Ovary (tissue), 9 donors: ENCODE results near the gene TGFB2. TPM values are rescaled to one million over a fixed set of nuclear protein-coding genes. Genes with fewer than 3 reads are reported as not detected.

Source experiments
- DNase-seq, 5 donors: peaks; one replicate each; pipeline ENCODE4 v3.0.0-alpha.2; 2019 to 2020
- H3K27ac ChIP-seq, 2 donors: fragments of 200-600 bp; one replicate each; pipeline versions ENCODE4 v1.5.1 to v1.8.0; 2019 to 2022
- H3K27me3 ChIP-seq: fragments of 200-600 bp; one replicate; pipeline ENCODE4 v1.8.0; 2022
- H3K36me3 ChIP-seq: fragments of 200-600 bp; sonication (generic); one replicate; pipeline ENCODE4 v1.5.1; 2019
- H3K4me1 ChIP-seq: one replicate; pipeline ENCODE4 v1.8.1; 2013; ENCODE audit warnings: mild to moderate bottlenecking, moderate library complexity; ENCODE audit not compliant: insufficient read depth
- H3K4me3 ChIP-seq: fragments of 200-600 bp; sonication (generic); one replicate; pipeline ENCODE4 v1.5.1; 2017
- H3K9me3 ChIP-seq, 2 donors: fragments of 200-600 bp in 1 of 2; sonication (generic) in 1 of 2; one replicate each; pipeline versions ENCODE4 v1.5.1 to v1.8.1; 2013 to 2019; ENCODE audit warnings: mild to moderate bottlenecking in 1 of 2, moderate library complexity in 1 of 2
- CTCF ChIP-seq, 3 donors: fragments of 450-650 bp in 2 of 3; fragments of 200-600 bp in 1 of 3; IDR thresholded peaks; one replicate each; pipeline versions ENCODE4 v1.5.1 to v1.8.0; 2016 to 2022; ENCODE audit warnings: antibody characterized with exemption in 3 of 3, mild to moderate bottlenecking in 1 of 3
- EP300 ChIP-seq: sonication (generic); formaldehyde crosslinking; IDR thresholded peaks from one replicate; pipeline ENCODE4 v1.6.1; 2017; ENCODE audit warnings: antibody characterized with exemption
- POLR2A ChIP-seq: fragments of 450-650 bp; IDR thresholded peaks from one replicate; pipeline ENCODE4 v1.6.1; 2017; ENCODE audit warnings: antibody characterized with exemption, mild to moderate bottlenecking, moderate library complexity
- WGBS, 3 donors: extraction: QIAGEN DNeasy Blood & Tissue Kit in 1 of 3; methylation state at CpG; one replicate each; pipeline versions ENCODE4 v1.1.5 to v1.1.7; 2013 to 2017; 5-methylcytosine and 5-hydroxymethylcytosine counted together
- intact Hi-C, 4 donors: fragments of 100-400 bp; cut with DNase I; formaldehyde crosslinking; loops; one replicate each; pipeline versions ENCODE4 v1.11.0 to v1.15.1; 2022 to 2023
- polyA plus RNA-seq, 2 donors: library from polyadenylated mRNA; stranded (reverse); fragments of 200-250 nt in 1 of 2; fragments of 350-450 nt in 1 of 2; fragmentation: Illumina TruSeq in 1 of 2; extraction: RNeasy Lipid Tissue Mini Kit (QIAGEN cat#74804) in 1 of 2; gene quantifications; one replicate each; pipeline ENCODE4 v1.2.3, GENCODE V29; 2013 to 2014
- total RNA-seq, 7 donors: library from RNA; depleted of rRNA in 2 of 7; stranded (reverse); fragments of >200 nt in 2 of 7; fragmentation: NEBNext Ultra II Directional in 3 of 7; extraction: Animal tissue kit (Norgen Biotek cat#: 25700) in 3 of 7; gene quantifications; one replicate each; pipeline versions ENCODE4 v1.1.0 to v1.2.4, GENCODE V29; 2016 to 2023
- donor health status: DM: no; HTN: no; CAD: no; lungs with moderate emphysema.
- donor health status: DM: no; HTN: no; CAD: no.
- donor health status: Bipolar disorder and iron deficiency.
- donor health status: DM: yes; HTN: yes; CAD: no.
- donor health status: DM: no; HTN: no; CAD: no.
- donor health status: DM: yes; HTN: yes; CAD: no.

Gene TGFB2
- total and polyA plus RNA-seq, 9 donors, result 3.8 to 29.4 (median 9.3) TPM

DNA sequence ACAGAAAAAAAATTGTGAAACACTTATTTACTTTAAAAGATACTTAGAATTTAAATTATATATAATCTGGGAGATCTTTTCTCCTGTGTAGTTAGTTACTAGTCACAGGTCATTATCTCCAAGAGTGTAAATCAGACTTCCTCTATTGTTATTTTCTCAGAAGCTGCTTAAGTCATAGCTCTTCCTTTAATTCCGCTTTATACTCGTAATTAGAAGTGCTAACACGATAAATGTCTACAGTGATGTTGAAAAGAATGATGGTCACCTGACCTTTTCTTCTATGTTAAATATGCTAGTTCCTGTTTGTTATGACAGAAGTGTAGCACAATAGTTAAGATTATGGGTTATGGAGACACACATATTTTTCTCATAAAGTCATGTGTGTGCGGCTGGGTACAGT, 123.6 kb downstream of the TGFB2 start:
- Histone ChIP-seq H3K4me3 (no peak overlapping the region), H3K27me3 (no peaks in the 10 kb centered on the region), H3K36me3 (no peaks in the 10 kb centered on the region), H3K9me3 (no peaks in the 10 kb centered on the region), H3K4me1 (no peaks in the 10 kb centered on the region), H3K27ac (no peak overlapping the region)
- TF ChIP-seq POLR2A, result no peak
- no peak for TF ChIP-seq EP300
- TF ChIP-seq CTCF (IDR thresholded peaks at IDR 0.05), result no peak
- intact Hi-C loops, result no loop called here
- DNase-seq, result no peak
- WGBS, 3 donors, result 92 to 96% (median 92%) methylated on average over 4 of the region's 4 CpGs

DNA sequence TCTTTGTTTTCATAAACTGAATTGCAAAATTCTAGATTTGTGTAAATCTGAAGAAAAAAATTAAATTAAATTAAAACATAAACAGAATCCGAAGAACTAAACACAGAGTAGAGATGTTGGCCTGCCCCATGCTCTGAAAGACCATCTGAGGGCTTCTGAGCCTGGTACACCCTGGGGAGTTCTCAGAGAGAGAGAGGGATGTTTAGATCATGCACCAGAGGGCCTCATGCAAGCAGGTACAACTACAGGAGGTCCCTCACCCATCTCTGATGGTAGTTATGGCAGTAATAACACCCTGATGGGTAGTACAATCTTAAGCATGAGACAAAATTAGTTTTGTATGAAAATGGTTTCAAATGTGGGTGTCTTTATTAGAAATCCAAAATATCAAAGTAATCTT, 127.7 kb downstream of the TGFB2 start:
- no peak for DNase-seq
- Histone ChIP-seq H3K4me3 (no peak overlapping the region), H3K9me3 (no peaks in the 10 kb centered on the region), H3K36me3 (no peaks in the 10 kb centered on the region), H3K27me3 (no peaks in the 10 kb centered on the region), H3K27ac (no peak overlapping the region), H3K4me1 (no peaks in the 10 kb centered on the region)
- no peak for TF ChIP-seq POLR2A
- no peak for TF ChIP-seq CTCF (IDR thresholded peaks at IDR 0.05)
- TF ChIP-seq EP300, result no peak
- WGBS, 3 donors, result 71 to 85% (median 84%) methylated on average over 1 of the region's 1 CpG
- intact Hi-C loops, result no loop called here

DNA sequence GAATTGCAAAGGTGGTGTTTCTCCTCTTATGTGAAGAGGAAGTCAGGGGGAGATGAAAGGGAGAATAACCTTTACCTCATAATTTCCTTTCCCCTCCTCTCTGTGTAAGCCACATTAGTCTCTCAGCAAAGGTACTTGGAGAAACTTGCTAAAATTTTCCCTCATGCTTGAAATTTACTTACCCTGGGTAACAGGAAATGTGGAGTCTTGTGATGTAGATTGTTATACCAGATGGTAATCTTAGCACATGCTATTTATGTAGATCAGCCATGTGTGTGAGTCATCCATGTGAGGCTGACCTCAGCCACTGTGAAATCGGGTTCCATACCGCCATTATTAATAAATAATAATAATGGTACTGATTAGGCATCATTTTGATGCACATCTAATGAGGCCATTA, 128.4 kb downstream of the TGFB2 start:
- H3K27me3 ChIP-seq, result no peaks in the 10 kb centered on the region
- no peaks in the 10 kb centered on the region for H3K36me3 ChIP-seq
- no peak overlapping the region for H3K4me3 ChIP-seq
- no peaks in the 10 kb centered on the region for H3K9me3 ChIP-seq
- WGBS, 3 donors, result 83 to 92% (median 87%) methylated on average over 2 of the region's 2 CpGs
- no peak overlapping the region for H3K27ac ChIP-seq
- no peak for DNase-seq
- no peaks in the 10 kb centered on the region for H3K4me1 ChIP-seq
- intact Hi-C loops, result no loop called here
- no peak for TF ChIP-seq CTCF (IDR thresholded peaks at IDR 0.05)
- no peak for TF ChIP-seq POLR2A
- TF ChIP-seq EP300, result no peak

- Histone ChIP-seq H3K27ac (no peak overlapping the region), H3K9me3 (no peaks in the 10 kb centered on the region), H3K4me3 (no peak overlapping the region), H3K4me1 (no peaks in the 10 kb centered on the region), H3K27me3 (no peaks in the 10 kb centered on the region), H3K36me3 (no peaks in the 10 kb centered on the region)
- WGBS, 3 donors, result 72 to 85% (median 75%) methylated on average over 5 of the region's 5 CpGs
- no peak for DNase-seq
- no peak for TF ChIP-seq CTCF (IDR thresholded peaks at IDR 0.05)
- no peak for TF ChIP-seq POLR2A
- TF ChIP-seq EP300, result no peak
- intact Hi-C loops, result no loop called here
Measured at GRCh38 chr1:218474128-218474527, 129.0 kb downstream of the TGFB2 start.

DNA sequence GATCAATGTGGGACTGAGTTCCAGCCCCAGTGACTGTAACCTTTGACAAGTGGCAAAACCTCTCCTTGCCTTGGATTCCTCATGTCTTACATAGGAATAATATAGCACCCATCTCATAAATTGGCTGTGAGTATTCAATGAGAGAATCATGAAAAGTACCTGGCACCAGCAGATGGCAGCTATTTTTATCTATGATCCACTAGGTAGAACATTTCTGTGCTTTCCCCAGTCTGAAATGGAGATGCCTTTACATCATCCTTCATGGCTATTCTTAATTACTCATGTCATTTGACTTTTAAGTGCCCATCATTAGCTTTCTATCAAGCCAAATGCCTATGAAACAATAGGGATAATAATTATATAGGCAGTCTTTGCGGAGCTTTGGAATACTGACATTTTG, 130.1 kb downstream of the TGFB2 start:
- 93 to 98% (median 96%) methylated on average over 1 of the region's 1 CpG for WGBS, 3 donors
- TF ChIP-seq EP300 (no peak), CTCF (IDR thresholded peaks at IDR 0.05) (no peak), POLR2A (no peak)
- H3K27ac ChIP-seq, result no peak overlapping the region

More for the DNA sequence above, 130.1 kb downstream of the TGFB2 start:
- no peaks in the 10 kb centered on the region for H3K4me1 ChIP-seq
- no peak overlapping the region for H3K4me3 ChIP-seq
- no peaks in the 10 kb centered on the region for H3K36me3 ChIP-seq
- H3K27me3 ChIP-seq, result no peaks in the 10 kb centered on the region
- intact Hi-C loops, result no loop called here
- no peaks in the 10 kb centered on the region for H3K9me3 ChIP-seq
- no peak for DNase-seq
